ENCODE measurements around the gene PDZD4. TPM values are rescaled to one million over a fixed set of nuclear protein-coding genes. Genes with fewer than 3 reads are reported as not detected.
A peak's percentile ranks its signal among the peaks of the same experiment; 100 is the strongest.

PDZD4 gene
- total RNA-seq, 1 donor: under 0.01 TPM

DNA sequence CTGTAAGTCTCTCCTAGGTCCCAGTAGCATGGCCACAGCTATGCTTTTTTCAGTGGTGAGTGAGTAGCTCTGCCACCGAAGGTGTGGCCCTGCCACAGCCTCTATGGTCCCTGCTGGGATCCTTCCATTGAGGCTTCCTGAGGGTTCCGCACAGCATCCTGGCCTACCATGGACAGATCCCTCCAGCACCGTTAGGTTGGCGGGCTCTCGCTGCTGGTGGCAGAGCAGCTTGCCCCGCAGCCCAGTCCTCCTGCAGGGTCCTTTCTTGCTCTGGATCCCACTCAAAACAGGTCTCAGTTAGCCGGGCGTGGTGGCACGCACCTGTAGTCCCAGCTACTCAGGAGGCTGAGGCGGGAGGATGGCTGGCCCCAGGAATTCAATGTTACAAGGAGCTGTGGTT, 2.4 kb upstream of the PDZD4 start:
- H3K27ac ChIP-seq (ENCODE audit: low read depth, low read length): no peak overlapping the region
- no peaks in the 10 kb centered on the region for H3K4me1 ChIP-seq (ENCODE audit: insufficient read depth, low read length)
- peak; percentile 5 for DNase-seq (ENCODE audit: insufficient read length, low spot score, missing footprints)
- H3K79me2 ChIP-seq (ENCODE audit: insufficient read depth, low read length): no peaks in the 10 kb centered on the region
- H3K4me3 ChIP-seq (ENCODE audit: insufficient read depth, low read length): no peak overlapping the region
- TF ChIP-seq, protein P1, sequence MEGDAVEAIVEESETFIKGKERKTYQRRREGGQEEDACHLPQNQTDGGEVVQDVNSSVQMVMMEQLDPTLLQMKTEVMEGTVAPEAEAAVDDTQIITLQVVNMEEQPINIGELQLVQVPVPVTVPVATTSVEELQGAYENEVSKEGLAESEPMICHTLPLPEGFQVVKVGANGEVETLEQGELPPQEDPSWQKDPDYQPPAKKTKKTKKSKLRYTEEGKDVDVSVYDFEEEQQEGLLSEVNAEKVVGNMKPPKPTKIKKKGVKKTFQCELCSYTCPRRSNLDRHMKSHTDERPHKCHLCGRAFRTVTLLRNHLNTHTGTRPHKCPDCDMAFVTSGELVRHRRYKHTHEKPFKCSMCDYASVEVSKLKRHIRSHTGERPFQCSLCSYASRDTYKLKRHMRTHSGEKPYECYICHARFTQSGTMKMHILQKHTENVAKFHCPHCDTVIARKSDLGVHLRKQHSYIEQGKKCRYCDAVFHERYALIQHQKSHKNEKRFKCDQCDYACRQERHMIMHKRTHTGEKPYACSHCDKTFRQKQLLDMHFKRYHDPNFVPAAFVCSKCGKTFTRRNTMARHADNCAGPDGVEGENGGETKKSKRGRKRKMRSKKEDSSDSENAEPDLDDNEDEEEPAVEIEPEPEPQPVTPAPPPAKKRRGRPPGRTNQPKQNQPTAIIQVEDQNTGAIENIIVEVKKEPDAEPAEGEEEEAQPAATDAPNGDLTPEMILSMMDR (IDR thresholded peaks at IDR 0.05; ENCODE audit: extremely low read depth, low read depth, low read length): no peak
- no peak overlapping the region for H3K4me2 ChIP-seq (ENCODE audit: insufficient read depth, low read length)
- H3K27me3 ChIP-seq (ENCODE audit: insufficient read depth, low read length): peaks cover 43% of the 10 kb centered on the region
- no peaks in the 10 kb centered on the region for H4K20me1 ChIP-seq (ENCODE audit: insufficient read depth, low read length)
- H3K9me3 ChIP-seq (ENCODE audit: low read depth, low read length): no peaks in the 10 kb centered on the region
- H2AFZ ChIP-seq (ENCODE audit: low read length): no peak overlapping the region
- H3K36me3 ChIP-seq (ENCODE audit: insufficient read depth, low read length): no peaks in the 10 kb centered on the region

DNA sequence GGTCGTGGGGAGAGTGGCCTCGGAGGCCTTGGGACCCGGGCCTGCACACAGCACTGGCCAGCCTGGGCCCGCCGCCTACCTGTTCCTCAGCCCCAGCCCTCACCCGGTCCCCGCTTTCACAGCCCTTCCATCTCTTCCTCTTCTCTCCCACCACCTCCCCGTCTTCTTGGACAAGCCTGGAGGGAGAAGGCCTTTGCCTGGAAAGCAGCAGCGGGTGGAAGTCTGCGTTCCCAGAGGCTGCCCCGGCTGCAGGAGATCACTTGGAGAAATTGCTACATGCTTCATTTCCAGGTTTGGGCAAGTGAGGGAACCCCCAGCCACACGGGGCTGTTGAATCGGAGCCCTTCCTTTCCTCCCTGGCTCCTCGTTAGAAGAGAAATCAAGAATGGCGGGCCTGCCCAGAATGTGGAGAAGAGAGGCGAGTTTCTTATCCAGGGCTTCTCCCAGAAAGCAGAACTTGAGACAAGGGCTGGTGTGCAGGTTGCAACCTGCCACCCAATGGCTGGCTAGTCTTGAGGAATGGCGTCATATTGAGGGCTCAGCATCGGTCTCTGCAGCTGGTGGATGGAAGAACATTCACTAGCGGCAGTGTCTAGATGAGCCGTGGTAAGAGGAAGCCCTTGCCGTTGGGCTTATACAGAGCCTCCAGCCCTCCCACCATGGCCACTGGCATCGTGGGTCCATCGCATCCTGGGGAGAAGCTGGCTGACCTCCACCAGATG, 1.2 kb upstream of the PDZD4 start:
- no peak overlapping the region for H3K27ac ChIP-seq (ENCODE audit: low read depth, low read length)
- no peaks in the 10 kb centered on the region for H3K36me3 ChIP-seq (ENCODE audit: insufficient read depth, low read length)
- no peak overlapping the region for H3K4me2 ChIP-seq (ENCODE audit: insufficient read depth, low read length)
- no peaks in the 10 kb centered on the region for H4K20me1 ChIP-seq (ENCODE audit: insufficient read depth, low read length)
- no peak overlapping the region for H3K4me3 ChIP-seq (ENCODE audit: insufficient read depth, low read length)
- TF ChIP-seq, protein P1 (IDR thresholded peaks at IDR 0.05; ENCODE audit: extremely low read depth, low read depth, low read length): no peak
- DNase-seq (ENCODE audit: insufficient read length, low spot score, missing footprints): peak; percentile 74
- H3K9me3 ChIP-seq (ENCODE audit: low read depth, low read length): no peaks in the 10 kb centered on the region
- no peaks in the 10 kb centered on the region for H3K4me1 ChIP-seq (ENCODE audit: insufficient read depth, low read length)
- H3K27me3 ChIP-seq (ENCODE audit: insufficient read depth, low read length): peaks cover 52% of the 10 kb centered on the region
- no peak overlapping the region for H2AFZ ChIP-seq (ENCODE audit: low read length)
- no peaks in the 10 kb centered on the region for H3K79me2 ChIP-seq (ENCODE audit: insufficient read depth, low read length)

DNA sequence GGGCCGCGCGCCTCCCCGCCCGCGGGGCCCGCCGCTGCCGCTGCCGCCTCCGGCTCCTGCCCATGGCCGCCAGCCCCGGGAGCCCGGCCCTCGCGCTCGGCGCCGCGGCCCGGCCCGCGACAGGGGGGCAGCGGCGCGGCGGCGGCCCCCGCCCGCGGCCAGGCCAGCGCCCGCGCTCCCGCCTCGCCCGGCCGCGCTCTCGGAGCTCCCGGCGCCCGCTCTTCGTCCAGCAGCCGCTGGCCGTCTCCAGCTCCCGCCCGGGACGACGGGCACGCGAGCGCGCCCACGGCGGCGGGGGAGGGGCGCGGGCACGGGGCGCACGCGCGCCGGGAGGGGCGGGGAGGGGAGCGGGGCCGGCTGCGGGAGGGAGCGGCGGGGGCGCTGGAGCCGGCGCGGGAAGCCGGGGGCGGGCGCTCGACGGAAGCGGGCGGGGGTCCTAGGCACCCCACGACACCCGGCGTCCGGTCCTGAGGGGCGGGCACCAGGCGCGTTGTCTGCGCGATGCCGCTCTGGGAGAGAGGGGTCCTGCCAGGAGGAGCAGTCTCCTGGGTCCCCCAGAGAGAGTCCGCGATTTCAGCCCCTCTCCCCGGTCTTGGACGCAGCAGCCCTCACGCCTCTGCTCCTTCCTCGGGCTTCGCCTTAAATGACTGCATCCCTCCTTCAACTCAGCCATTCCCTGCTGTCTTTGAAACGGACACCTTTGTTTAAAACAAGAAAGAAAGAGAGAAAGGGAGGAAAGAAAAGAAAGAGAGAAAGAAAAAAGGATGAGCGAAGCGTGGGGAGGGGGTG, 490 bp upstream of the PDZD4 start:
- Histone ChIP-seq H3K79me2 (ENCODE audit: insufficient read depth, low read length) (no peaks in the 10 kb centered on the region), H3K4me1 (ENCODE audit: insufficient read depth, low read length) (no peaks in the 10 kb centered on the region), H3K4me3 (ENCODE audit: insufficient read depth, low read length) (no peak overlapping the region), H3K27ac (ENCODE audit: low read depth, low read length) (no peak overlapping the region), H3K9me3 (ENCODE audit: low read depth, low read length) (no peaks in the 10 kb centered on the region), H2AFZ (ENCODE audit: low read length) (no peak overlapping the region), H3K4me2 (ENCODE audit: insufficient read depth, low read length) (no peak overlapping the region), H3K36me3 (ENCODE audit: insufficient read depth, low read length) (no peaks in the 10 kb centered on the region), H3K27me3 (ENCODE audit: insufficient read depth, low read length) (peaks cover 54% of the 10 kb centered on the region), H4K20me1 (ENCODE audit: insufficient read depth, low read length) (no peaks in the 10 kb centered on the region)
- TF ChIP-seq, protein P1 (IDR thresholded peaks at IDR 0.05; ENCODE audit: extremely low read depth, low read depth, low read length): no peak
- peak; percentile 73 for DNase-seq (ENCODE audit: insufficient read length, low spot score, missing footprints)

DNA sequence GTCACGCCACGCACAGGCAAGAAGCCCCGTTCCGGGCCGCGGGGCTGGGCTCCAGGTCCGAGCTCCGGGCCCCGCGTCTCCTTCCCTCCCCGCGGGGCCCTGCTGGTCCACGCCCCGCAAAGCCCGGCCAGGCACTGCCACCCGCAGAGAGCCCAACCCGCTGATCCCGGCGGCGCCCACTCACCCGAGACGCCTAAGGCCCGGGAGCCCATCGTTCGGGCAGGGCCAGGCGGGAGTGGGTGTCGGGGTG, 870 bp downstream of the PDZD4 start:
- TF ChIP-seq, protein P1 (IDR thresholded peaks at IDR 0.05; ENCODE audit: extremely low read depth, low read depth, low read length): no peak
- H3K4me1 ChIP-seq (ENCODE audit: insufficient read depth, low read length): no peaks in the 10 kb centered on the region
- no peaks in the 10 kb centered on the region for H3K79me2 ChIP-seq (ENCODE audit: insufficient read depth, low read length)
- H2AFZ ChIP-seq (ENCODE audit: low read length): no peak overlapping the region
- H3K9me3 ChIP-seq (ENCODE audit: low read depth, low read length): no peaks in the 10 kb centered on the region
- no peak overlapping the region for H3K4me2 ChIP-seq (ENCODE audit: insufficient read depth, low read length)
- H3K27ac ChIP-seq (ENCODE audit: low read depth, low read length): no peak overlapping the region
- no peaks in the 10 kb centered on the region for H3K36me3 ChIP-seq (ENCODE audit: insufficient read depth, low read length)
- no peaks in the 10 kb centered on the region for H4K20me1 ChIP-seq (ENCODE audit: insufficient read depth, low read length)
- peak; percentile 70 for DNase-seq (ENCODE audit: insufficient read length, low spot score, missing footprints)
- H3K27me3 ChIP-seq (ENCODE audit: insufficient read depth, low read length): peaks cover 48% of the 10 kb centered on the region
- no peak overlapping the region for H3K4me3 ChIP-seq (ENCODE audit: insufficient read depth, low read length)

Measured in osteoblast (primary cell).